ENCODE results near the gene REXO4. TPM values are rescaled to one million over a fixed set of nuclear protein-coding genes. Genes with fewer than 3 reads are reported as not detected.

REXO4 gene
- total and polyA plus RNA-seq, 2 of the 4 experiments (the other 2 are of a cell fraction): 16.1 to 21.8 TPM

DNA sequence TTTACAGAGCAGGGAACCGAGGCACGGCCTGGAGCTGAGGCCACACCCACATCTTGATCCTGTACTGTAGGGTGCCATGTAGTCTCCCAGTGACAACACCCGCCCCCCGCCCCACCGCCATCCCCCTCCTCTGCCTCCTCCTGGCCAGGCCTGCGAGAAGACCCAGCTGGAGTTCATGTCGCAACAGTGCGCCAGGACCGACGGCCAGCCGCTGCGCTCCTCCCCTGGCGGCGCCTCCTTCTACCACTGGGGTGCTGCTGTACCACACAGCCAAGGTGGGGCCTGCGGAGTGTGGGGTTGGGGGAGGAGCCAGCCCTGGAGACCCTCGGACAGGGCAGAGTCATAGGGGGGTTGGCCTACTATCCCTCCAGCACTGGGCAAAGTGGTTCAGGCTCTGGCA lies 18.9 kb upstream of the REXO4 start:
- Histone ChIP-seq H3K9me3 (ENCODE audit: control insufficient read depth, insufficient read depth, low read length) (no peaks in the 10 kb centered on the region), H3K9me1 (ENCODE audit: insufficient read depth, low read length) (no peaks in the 10 kb centered on the region), H3K14ac (replicated peaks; ENCODE audit: low read depth, low read length) (no peak overlapping the region), H3K4me1 (ENCODE audit: control insufficient read depth, insufficient read depth, low read length) (no peaks in the 10 kb centered on the region), H3K79me1 (ENCODE audit: low read depth in 1 of 2, low read length in 2 of 2) (no peaks in the 10 kb centered on the region), H3K27ac (ENCODE audit: insufficient read depth, low read length) (no peak overlapping the region), H3K36me3 (ENCODE audit: control insufficient read depth, insufficient read depth, low read length) (no peaks in the 10 kb centered on the region), H3K4me2 (ENCODE audit: low read depth, low read length) (no peak overlapping the region), H4K8ac (ENCODE audit: low read depth in 2 of 2, low read length in 2 of 2) (no peak overlapping the region), H3K4me3 (ENCODE audit: insufficient read depth, low read depth, low read length) (no peak overlapping the region), H2BK20ac (ENCODE audit: low read depth, low read length) (no peak overlapping the region), H4K20me1 (ENCODE audit: insufficient read depth, low read length) (no peaks in the 10 kb centered on the region), H4K91ac (ENCODE audit: insufficient read depth, low read depth, low read length) (no peak overlapping the region), H2BK120ac (ENCODE audit: low read depth, low read length) (no peak overlapping the region), H3K4ac (ENCODE audit: low read depth, low read length) (no peak overlapping the region), H3K18ac (ENCODE audit: low read depth, low read length) (no peak overlapping the region), H2AK9ac (replicated peaks; ENCODE audit: low read depth, low read length, poor library complexity) (no peak overlapping the region), H2AK5ac (ENCODE audit: low read depth, low read length) (no peak overlapping the region), H3K56ac (ENCODE audit: extremely low read depth, insufficient read depth, low read length) (no peak overlapping the region), H2AFZ (replicated peaks; ENCODE audit: low read length, poor library complexity) (no peak overlapping the region), H4K5ac (ENCODE audit: low read depth, low read length) (no peak overlapping the region), H3K27me3 (ENCODE audit: control insufficient read depth, insufficient read depth, low read length) (no peaks in the 10 kb centered on the region), H3K23ac (ENCODE audit: low read depth, low read length) (no peak overlapping the region), H2BK15ac (ENCODE audit: low read depth, low read length) (no peak overlapping the region), H2BK5ac (ENCODE audit: low read depth, low read length, poor library complexity, severe bottlenecking) (no peak overlapping the region), H3K9ac (ENCODE audit: low read depth, low read length) (no peak overlapping the region)
- intact Hi-C loops (cut with micrococcal nuclease) (no loop called here), dilution Hi-C loops (cut with HindIII; ENCODE audit: low sequenced_read_pairs, unreplicated experiment) (no loop called here), in situ Hi-C loops (cut with MboI; ENCODE audit: low sequenced_read_pairs) (no loop called here)
- no peak for DNase-seq
- TF ChIP-seq CEBPB (IDR thresholded peaks at IDR 0.05; ENCODE audit: low read depth, low read length): 0 out of 2 replicates have a peak, but pooled peaks have one; percentile 26
- TF ChIP-seq, protein P1, sequence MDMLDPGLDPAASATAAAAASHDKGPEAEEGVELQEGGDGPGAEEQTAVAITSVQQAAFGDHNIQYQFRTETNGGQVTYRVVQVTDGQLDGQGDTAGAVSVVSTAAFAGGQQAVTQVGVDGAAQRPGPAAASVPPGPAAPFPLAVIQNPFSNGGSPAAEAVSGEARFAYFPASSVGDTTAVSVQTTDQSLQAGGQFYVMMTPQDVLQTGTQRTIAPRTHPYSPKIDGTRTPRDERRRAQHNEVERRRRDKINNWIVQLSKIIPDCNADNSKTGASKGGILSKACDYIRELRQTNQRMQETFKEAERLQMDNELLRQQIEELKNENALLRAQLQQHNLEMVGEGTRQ (IDR thresholded peaks at IDR 0.05; ENCODE audit: low read depth, low read length): no peak
- no CpG with 5 or more reads among the region's 16 CpGs for WGBS, 2 experiments (ENCODE audit: extremely low coverage in 2 of 2, insufficient read length in 1 of 2)
- BruUV-seq (replicated peaks): no TSS peak
- ChIA-PET CTCF (no interaction called here), POLR2A (ENCODE audit: unreplicated experiment) (no interaction called here)
- no peak for ATAC-seq (ENCODE audit: low read depth)
